ENCODE data around the gene DHX57.

DHX57 gene

GRCh38 chr2:38889575-38889974 is 13.8 kb upstream of the DHX57 start, which contains the start of gene ARHGEF33:
TSS of gene ARHGEF33 (plus strand) at chr2:38889875. CDS start at chr2:38919448, 29,573 bp downstream.
- Histone ChIP-seq H3K4me3 (no peak within 1 kb of the TSS), H3K4me1 (no peaks in the 10 kb centered on the region), H3K27me3 (ENCODE audit: low read depth) (0 out of 2 replicates have a peak, but pooled peaks cover 2% of the 10 kb centered on the region), H3K9me3 (no peaks in the 10 kb centered on the region), H3K36me3 (replicated peaks) (no peaks in the 10 kb centered on the region)
- in situ Hi-C loops (cut with MboI; ENCODE audit: low sequenced_read_pairs), result no loop called here
- DNase-seq (ENCODE audit: low spot score in 2 of 2), result no peak

DNA sequence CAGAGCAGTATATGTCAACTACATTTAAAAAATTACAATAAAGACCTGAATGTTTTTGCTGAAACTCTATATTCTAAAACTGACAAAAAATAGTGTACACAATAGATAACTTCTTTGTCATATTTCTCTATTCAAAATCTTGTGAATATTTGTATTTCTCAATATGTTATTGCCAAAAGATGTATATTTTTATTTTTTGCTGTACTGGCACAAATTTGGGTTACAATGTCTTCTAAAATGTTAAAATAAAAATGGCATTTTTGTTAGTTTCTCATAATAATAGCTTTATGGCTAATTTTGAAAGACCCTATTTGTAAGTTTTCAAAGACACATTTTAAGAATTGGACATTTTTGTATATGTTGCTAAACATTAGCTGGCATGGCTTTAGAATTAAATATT is 13.3 kb upstream of the DHX57 start:
- no peaks in the 10 kb centered on the region for H3K36me3 ChIP-seq (replicated peaks)
- no peak overlapping the region for H3K4me3 ChIP-seq
- no peaks in the 10 kb centered on the region for H3K9me3 ChIP-seq
- DNase-seq (ENCODE audit: low spot score in 2 of 2), result no peak
- no peaks in the 10 kb centered on the region for H3K4me1 ChIP-seq
- 0 out of 2 replicates have a peak, but pooled peaks cover 2% of the 10 kb centered on the region for H3K27me3 ChIP-seq (ENCODE audit: low read depth)
- in situ Hi-C loops (cut with MboI; ENCODE audit: low sequenced_read_pairs), result no loop called here

- no peak for DNase-seq (ENCODE audit: low spot score in 2 of 2)
- Histone ChIP-seq H3K9me3 (no peaks in the 10 kb centered on the region), H3K4me3 (no peak overlapping the region), H3K4me1 (no peaks in the 10 kb centered on the region), H3K27me3 (ENCODE audit: low read depth) (0 out of 2 replicates have a peak, but pooled peaks cover 2% of the 10 kb centered on the region), H3K36me3 (replicated peaks) (no peaks in the 10 kb centered on the region)
- in situ Hi-C loops (cut with MboI; ENCODE audit: low sequenced_read_pairs), result no loop called here
These were observed 12.3 kb upstream of the DHX57 start for GRCh38 chr2:38887902-38888554.

- Histone ChIP-seq H3K36me3 (replicated peaks) (no peaks in the 10 kb centered on the region), H3K4me1 (no peaks in the 10 kb centered on the region), H3K4me3 (no peak overlapping the region), H3K9me3 (no peaks in the 10 kb centered on the region), H3K27me3 (ENCODE audit: low read depth) (0 out of 2 replicates have a peak, but pooled peaks cover 2% of the 10 kb centered on the region)
- in situ Hi-C loops (cut with MboI; ENCODE audit: low sequenced_read_pairs), result no loop called here
- DNase-seq (ENCODE audit: low spot score in 2 of 2), result no peak
These were observed 11.6 kb upstream of the DHX57 start for GRCh38 chr2:38887347-38887746.

GRCh38 chr2:38886063-38886462 is 10.3 kb upstream of the DHX57 start:
- Histone ChIP-seq H3K27me3 (ENCODE audit: low read depth) (0 out of 2 replicates have a peak, but pooled peaks cover 2% of the 10 kb centered on the region), H3K9me3 (no peaks in the 10 kb centered on the region), H3K4me3 (no peak overlapping the region), H3K36me3 (replicated peaks) (no peaks in the 10 kb centered on the region), H3K4me1 (no peaks in the 10 kb centered on the region)
- in situ Hi-C loops (cut with MboI; ENCODE audit: low sequenced_read_pairs), result no loop called here
- DNase-seq (ENCODE audit: low spot score in 2 of 2), result no peak

DNA sequence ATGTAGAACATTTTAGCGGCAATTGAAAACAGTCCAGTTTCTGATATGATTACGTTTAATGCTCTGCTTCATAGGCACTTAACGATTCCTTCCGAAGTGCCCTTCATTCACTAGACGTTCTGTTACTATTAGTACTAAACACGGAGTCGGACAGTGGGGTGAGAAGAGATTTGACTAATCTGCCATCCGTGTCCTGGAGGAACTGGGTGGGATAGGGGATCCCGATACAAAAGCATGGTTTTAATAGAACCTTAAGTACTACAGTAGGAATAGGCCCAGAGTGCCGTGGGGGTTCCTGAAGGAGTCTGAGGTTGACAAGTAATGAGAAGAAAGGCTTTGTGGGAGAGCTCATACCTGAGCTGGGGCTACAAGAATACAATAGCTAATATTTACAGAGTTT is 673 bp upstream of the DHX57 start:
- Histone ChIP-seq H3K36me3 (replicated peaks) (no peaks in the 10 kb centered on the region; the same call in 1 of the 2 replicates), H3K9me3 (peaks cover 9% of the 10 kb centered on the region; the same call in 1 of the 2 replicates), H3K4me3 (peak overlapping the region; percentile 93), H3K27me3 (ENCODE audit: low read depth) (no peaks in the 10 kb centered on the region), H3K4me1 (peaks cover 7% of the 10 kb centered on the region)
- peak in 1 of 2 experiments; percentile 9 for DNase-seq (ENCODE audit: low spot score in 2 of 2)
- in situ Hi-C loops (cut with MboI; ENCODE audit: low sequenced_read_pairs), result no loop called here

GRCh38 chr2:38875227-38875575 is 533 bp downstream of the DHX57 start:
- H3K4me3 ChIP-seq, result peak overlapping the region; percentile 93
- DNase-seq (ENCODE audit: low spot score in 2 of 2), result no peak
- in situ Hi-C loops (cut with MboI; ENCODE audit: low sequenced_read_pairs), result no loop called here
- no peaks in the 10 kb centered on the region; the same call in 1 of the 2 replicates for H3K36me3 ChIP-seq (replicated peaks)
- H3K9me3 ChIP-seq, result peaks cover 9% of the 10 kb centered on the region; the same call in 1 of the 2 replicates
- peaks cover 7% of the 10 kb centered on the region for H3K4me1 ChIP-seq
- no peaks in the 10 kb centered on the region for H3K27me3 ChIP-seq (ENCODE audit: low read depth)

GRCh38 chr2:38873763-38874162 is 2.0 kb downstream of the DHX57 start:
- Histone ChIP-seq H3K4me3 (no peak overlapping the region), H3K9me3 (peaks cover 9% of the 10 kb centered on the region; the same call in 1 of the 2 replicates), H3K36me3 (replicated peaks) (no peaks in the 10 kb centered on the region; the same call in 1 of the 2 replicates), H3K4me1 (peaks cover 7% of the 10 kb centered on the region), H3K27me3 (ENCODE audit: low read depth) (no peaks in the 10 kb centered on the region)
- in situ Hi-C loops (cut with MboI; ENCODE audit: low sequenced_read_pairs), result no loop called here
- DNase-seq (ENCODE audit: low spot score in 2 of 2), result no peak

DNA sequence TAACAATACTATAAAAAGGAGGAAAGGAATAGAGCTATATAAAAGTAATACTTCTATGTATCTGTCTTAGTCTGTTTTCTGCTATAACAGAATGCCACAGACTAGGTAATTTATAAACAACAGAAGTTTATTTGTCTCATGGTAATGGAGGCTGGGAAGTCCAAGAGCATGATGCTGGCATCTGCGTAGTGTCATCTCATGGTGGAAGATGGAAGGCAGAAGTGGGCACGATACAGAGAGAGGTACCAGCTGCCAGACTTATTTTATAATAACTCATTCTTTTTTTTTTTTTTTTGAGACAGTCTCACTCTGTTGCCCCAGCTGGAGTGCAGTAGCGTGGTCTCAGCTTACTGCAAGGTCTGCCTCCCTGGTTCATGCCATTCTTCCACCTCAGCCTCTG is 4.3 kb downstream of the DHX57 start:
- Histone ChIP-seq H3K36me3 (replicated peaks) (no peaks in the 10 kb centered on the region; the same call in 1 of the 2 replicates), H3K9me3 (peaks cover 9% of the 10 kb centered on the region; the same call in 1 of the 2 replicates), H3K4me3 (no peak overlapping the region), H3K4me1 (peaks cover 4% of the 10 kb centered on the region), H3K27me3 (ENCODE audit: low read depth) (no peaks in the 10 kb centered on the region)
- no peak for DNase-seq (ENCODE audit: low spot score in 2 of 2)
- in situ Hi-C loops (cut with MboI; ENCODE audit: low sequenced_read_pairs), result no loop called here

GRCh38 chr2:38866773-38867443 is 8.8 kb downstream of the DHX57 start:
- Histone ChIP-seq H3K4me3 (no peak overlapping the region), H3K9me3 (peaks cover 2% of the 10 kb centered on the region; the same call in 1 of the 2 replicates), H3K36me3 (replicated peaks) (peaks cover 9% of the 10 kb centered on the region), H3K27me3 (ENCODE audit: low read depth) (no peaks in the 10 kb centered on the region), H3K4me1 (peaks cover 14% of the 10 kb centered on the region)
- in situ Hi-C loops (cut with MboI; ENCODE audit: low sequenced_read_pairs), result no loop called here
- DNase-seq (ENCODE audit: low spot score in 2 of 2), result no peak

- Histone ChIP-seq H3K36me3 (replicated peaks) (peaks cover 33% of the 10 kb centered on the region), H3K27me3 (ENCODE audit: low read depth) (no peaks in the 10 kb centered on the region), H3K4me3 (no peak overlapping the region), H3K4me1 (peaks cover 14% of the 10 kb centered on the region), H3K9me3 (no peaks in the 10 kb centered on the region)
- DNase-seq (ENCODE audit: low spot score in 2 of 2), result peak; percentile 13 to 40
- in situ Hi-C loops (cut with MboI; ENCODE audit: low sequenced_read_pairs), result no loop called here
These were observed 12.6 kb downstream of the DHX57 start for GRCh38 chr2:38863061-38863695.

DNA sequence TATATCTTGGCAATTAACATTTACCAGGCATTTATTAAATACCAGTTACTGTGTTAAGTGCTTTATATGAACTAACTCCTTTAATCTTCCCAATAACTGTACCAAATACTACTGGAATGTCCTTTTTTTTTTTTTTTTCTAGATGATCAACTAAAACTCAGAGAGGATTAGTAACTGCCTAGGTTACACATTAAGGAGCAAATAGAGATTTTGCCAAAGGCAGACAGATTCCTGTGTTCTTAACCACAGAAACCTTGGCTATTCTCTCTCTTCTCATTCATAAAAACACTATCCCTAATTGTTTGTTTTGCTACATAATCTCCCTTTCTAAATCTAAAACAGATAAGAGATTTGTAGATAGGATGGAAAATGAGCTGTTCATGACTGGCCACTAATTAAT is 13.3 kb downstream of the DHX57 start:
- H3K36me3 ChIP-seq (replicated peaks), result peaks cover 36% of the 10 kb centered on the region
- no peak overlapping the region for H3K4me3 ChIP-seq
- peak in 1 of 2 experiments; percentile 39 for DNase-seq (ENCODE audit: low spot score in 2 of 2)
- in situ Hi-C loops (cut with MboI; ENCODE audit: low sequenced_read_pairs), result no loop called here
- H3K9me3 ChIP-seq, result no peaks in the 10 kb centered on the region
- no peaks in the 10 kb centered on the region for H3K27me3 ChIP-seq (ENCODE audit: low read depth)
- H3K4me1 ChIP-seq, result peaks cover 14% of the 10 kb centered on the region

GRCh38 chr2:38856165-38856564 is 19.6 kb downstream of the DHX57 start:
- H3K9me3 ChIP-seq, result no peaks in the 10 kb centered on the region
- no peaks in the 10 kb centered on the region for H3K4me1 ChIP-seq
- no peak overlapping the region for H3K4me3 ChIP-seq
- H3K36me3 ChIP-seq (replicated peaks), result peaks cover 41% of the 10 kb centered on the region
- no peak for DNase-seq (ENCODE audit: low spot score in 2 of 2)
- in situ Hi-C loops (cut with MboI; ENCODE audit: low sequenced_read_pairs), result no loop called here
- no peaks in the 10 kb centered on the region for H3K27me3 ChIP-seq (ENCODE audit: low read depth)

GRCh38 chr2:38850045-38850444 is 25.7 kb downstream of the DHX57 start:
- no peak for DNase-seq (ENCODE audit: low spot score in 2 of 2)
- peaks cover 20% of the 10 kb centered on the region for H3K36me3 ChIP-seq (replicated peaks)
- no peak overlapping the region for H3K4me3 ChIP-seq
- H3K9me3 ChIP-seq, result no peaks in the 10 kb centered on the region
- in situ Hi-C loops (cut with MboI; ENCODE audit: low sequenced_read_pairs), result no loop called here
- no peaks in the 10 kb centered on the region for H3K4me1 ChIP-seq
- no peaks in the 10 kb centered on the region for H3K27me3 ChIP-seq (ENCODE audit: low read depth)
